Nephron (organoid): ENCODE measurements around the gene TMEM63C.
"Not testable (repeated sequence)": the region's sequence is repeated elsewhere in the genome, so short reads cannot be mapped to it uniquely, and the experiment has no call there.

Experiments
- H3K27ac Mint-ChIP-seq, 3 experiments: 2 replicates each; pipeline ENCODE4 v1.8.0; 2020; ENCODE audit warnings: mixed read lengths in 3 of 3, mild to moderate bottlenecking in 2 of 3, moderate library complexity in 1 of 3
- H3K27me3 Mint-ChIP-seq: 2 replicates; pipeline ENCODE4 v1.8.0; 2021; ENCODE audit warnings: low read depth, mild to moderate bottlenecking, moderate library complexity, mixed read lengths
- H3K36me3 Mint-ChIP-seq: 2 replicates; pipeline ENCODE4 v1.8.0; 2020; ENCODE audit warnings: low read depth, mixed read lengths
- H3K4me1 Mint-ChIP-seq: 2 replicates; pipeline ENCODE4 v1.8.0; 2020; ENCODE audit warnings: mixed read lengths
- H3K4me3 Mint-ChIP-seq, 3 experiments: 2 replicates each; pipeline ENCODE4 v1.8.0; 2020; ENCODE audit warnings: mild to moderate bottlenecking in 3 of 3, mixed read lengths in 3 of 3, moderate library complexity in 2 of 3
- H3K9me3 Mint-ChIP-seq: 2 replicates; pipeline ENCODE4 v1.8.0; 2020; ENCODE audit warnings: mixed read lengths
- CTCF ChIP-seq, 3 experiments: fragments of 200-600 bp; sonication (generic); IDR thresholded peaks; one replicate each; pipeline ENCODE4 v1.5.0; 2021; ENCODE audit warnings: antibody characterized with exemption in 3 of 3; ENCODE audit not compliant: unreplicated experiment in 3 of 3

TMEM63C gene

GRCh38 chr14:77276295-77276935 is 94.8 kb downstream of the TMEM63C start:
- TF ChIP-seq CTCF (IDR thresholded peaks at IDR 0.05; ENCODE audit: unreplicated experiment in 3 of 3): no peak
- Mint-ChIP-seq H3K27me3 (peaks cover 27% of the 10 kb centered on the region), H3K4me3 (no peak overlapping the region), H3K4me1 (peaks cover 3% of the 10 kb centered on the region), H3K9me3 (no peaks in the 10 kb centered on the region), H3K27ac (no peak overlapping the region), H3K36me3 (peaks cover 10% of the 10 kb centered on the region)

- H3K4me1 Mint-ChIP-seq: peaks cover 3% of the 10 kb centered on the region
- H3K4me3 Mint-ChIP-seq: no peak overlapping the region
- no peak overlapping the region for H3K27ac Mint-ChIP-seq
- peaks cover 10% of the 10 kb centered on the region for H3K36me3 Mint-ChIP-seq
- no peaks in the 10 kb centered on the region for H3K9me3 Mint-ChIP-seq
- peaks cover 22% of the 10 kb centered on the region for H3K27me3 Mint-ChIP-seq
- TF ChIP-seq CTCF (IDR thresholded peaks at IDR 0.05; ENCODE audit: unreplicated experiment in 3 of 3): no peak
Observed at GRCh38 chr14:77276959-77277358, 95.4 kb downstream of the TMEM63C start.

GRCh38 chr14:77278461-77279230 is 97.0 kb downstream of the TMEM63C start:
- peaks cover 17% of the 10 kb centered on the region for H3K36me3 Mint-ChIP-seq
- H3K27ac Mint-ChIP-seq: no peak overlapping the region
- no peaks in the 10 kb centered on the region for H3K4me1 Mint-ChIP-seq
- no peak for TF ChIP-seq CTCF (IDR thresholded peaks at IDR 0.05; ENCODE audit: unreplicated experiment in 3 of 3)
- H3K4me3 Mint-ChIP-seq: no peak overlapping the region
- peaks cover 9% of the 10 kb centered on the region for H3K27me3 Mint-ChIP-seq
- H3K9me3 Mint-ChIP-seq: no peaks in the 10 kb centered on the region

GRCh38 chr14:77279719-77280118 is 98.1 kb downstream of the TMEM63C start:
- TF ChIP-seq CTCF (IDR thresholded peaks at IDR 0.05; ENCODE audit: unreplicated experiment in 3 of 3): no peak
- Mint-ChIP-seq H3K4me3 (no peak overlapping the region), H3K9me3 (no peaks in the 10 kb centered on the region), H3K4me1 (peaks cover 6% of the 10 kb centered on the region), H3K27me3 (no peaks in the 10 kb centered on the region), H3K36me3 (peaks cover 24% of the 10 kb centered on the region), H3K27ac (no peak overlapping the region)

GRCh38 chr14:77280921-77281320 is 99.3 kb downstream of the TMEM63C start:
- not testable (repeated sequence) for H3K27me3 Mint-ChIP-seq, H3K9me3 Mint-ChIP-seq, H3K4me3 Mint-ChIP-seq, H3K4me1 Mint-ChIP-seq, H3K27ac Mint-ChIP-seq
- peaks cover 36% of the 10 kb centered on the region for H3K36me3 Mint-ChIP-seq

GRCh38 chr14:77281852-77282410 is 100.3 kb downstream of the TMEM63C start:
- no peak overlapping the region for H3K27ac Mint-ChIP-seq
- H3K4me1 Mint-ChIP-seq: peaks cover 6% of the 10 kb centered on the region
- H3K4me3 Mint-ChIP-seq: no peak overlapping the region
- H3K36me3 Mint-ChIP-seq: peaks cover 46% of the 10 kb centered on the region
- no peaks in the 10 kb centered on the region for H3K9me3 Mint-ChIP-seq
- no peak for TF ChIP-seq CTCF (IDR thresholded peaks at IDR 0.05; ENCODE audit: unreplicated experiment in 3 of 3)
- H3K27me3 Mint-ChIP-seq: no peaks in the 10 kb centered on the region
